GM12878 (cell line): ENCODE data around the gene GARNL3.

Source experiments
- BHLHE40 ChIP-seq, 2 experiments: fragments of 450-650 bp in 1 of 2; IDR thresholded peaks; 2 replicates each; pipeline ENCODE4 v1.6.1; 2011 to 2017; ENCODE audit warnings: low read depth in 2 of 2, borderline replicate concordance in 1 of 2, improper control_type of control experiment in 1 of 2, low read length in 1 of 2, mild to moderate bottlenecking in 1 of 2
- BRCA1 ChIP-seq: IDR thresholded peaks from 2 replicates; pipeline ENCODE4 v1.6.1; 2011; ENCODE audit warnings: low read depth, low read length, improper control_type of control experiment
- EZH2 ChIP-seq: IDR thresholded peaks from 2 replicates; pipeline ENCODE4 v1.6.1; 2012; ENCODE audit warnings: low read depth, mild to moderate bottlenecking, control low read depth, inconsistent platforms, low read length, borderline replicate concordance; ENCODE audit not compliant: control insufficient read depth
- RAD21 ChIP-seq: IDR thresholded peaks from 2 replicates; pipeline ENCODE4 v1.6.1; 2011; ENCODE audit warnings: mild to moderate bottlenecking, low read depth, low read length, moderate library complexity; ENCODE audit not compliant: insufficient read depth
- TF ChIP-seq, protein P1 (sequence below): fragments of 450-650 bp; IDR thresholded peaks from 2 replicates; pipeline ENCODE4 v1.6.1; 2018; ENCODE audit warnings: mild to moderate bottlenecking, low read depth, moderate library complexity; ENCODE audit not compliant: partially characterized antibody
- TF ChIP-seq, protein P2 (sequence below): IDR thresholded peaks from 2 replicates; pipeline ENCODE4 v1.6.1; 2011; ENCODE audit warnings: low read depth, low read length, improper control_type of control experiment, borderline replicate concordance
- TF ChIP-seq, protein P3 (sequence below): fragments of 150-350 bp; IDR thresholded peaks from 2 replicates; pipeline ENCODE4 v1.6.1; 2016; ENCODE audit warnings: low read depth, low read length

DNA sequence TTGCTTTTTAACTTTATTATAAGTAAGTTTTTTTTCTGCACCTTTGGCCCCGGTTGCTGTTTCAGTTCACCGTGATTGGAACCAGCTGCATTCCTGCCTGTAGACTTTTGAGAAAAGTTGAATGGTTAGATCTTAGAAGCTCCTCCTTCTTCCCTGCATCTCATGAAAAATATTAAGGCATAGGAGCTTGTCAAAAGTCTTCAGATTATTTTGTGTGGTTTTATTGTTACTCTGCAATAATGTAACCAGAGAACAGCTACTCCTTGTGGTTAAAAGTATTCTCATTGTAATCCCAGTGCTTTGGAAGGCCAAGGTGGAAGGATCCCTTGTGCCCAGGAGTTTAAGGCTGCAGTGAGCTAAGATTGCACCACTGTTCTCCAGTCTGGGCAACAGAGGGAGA, 129.1 kb downstream of the GARNL3 start:
- TF ChIP-seq, protein P1, sequence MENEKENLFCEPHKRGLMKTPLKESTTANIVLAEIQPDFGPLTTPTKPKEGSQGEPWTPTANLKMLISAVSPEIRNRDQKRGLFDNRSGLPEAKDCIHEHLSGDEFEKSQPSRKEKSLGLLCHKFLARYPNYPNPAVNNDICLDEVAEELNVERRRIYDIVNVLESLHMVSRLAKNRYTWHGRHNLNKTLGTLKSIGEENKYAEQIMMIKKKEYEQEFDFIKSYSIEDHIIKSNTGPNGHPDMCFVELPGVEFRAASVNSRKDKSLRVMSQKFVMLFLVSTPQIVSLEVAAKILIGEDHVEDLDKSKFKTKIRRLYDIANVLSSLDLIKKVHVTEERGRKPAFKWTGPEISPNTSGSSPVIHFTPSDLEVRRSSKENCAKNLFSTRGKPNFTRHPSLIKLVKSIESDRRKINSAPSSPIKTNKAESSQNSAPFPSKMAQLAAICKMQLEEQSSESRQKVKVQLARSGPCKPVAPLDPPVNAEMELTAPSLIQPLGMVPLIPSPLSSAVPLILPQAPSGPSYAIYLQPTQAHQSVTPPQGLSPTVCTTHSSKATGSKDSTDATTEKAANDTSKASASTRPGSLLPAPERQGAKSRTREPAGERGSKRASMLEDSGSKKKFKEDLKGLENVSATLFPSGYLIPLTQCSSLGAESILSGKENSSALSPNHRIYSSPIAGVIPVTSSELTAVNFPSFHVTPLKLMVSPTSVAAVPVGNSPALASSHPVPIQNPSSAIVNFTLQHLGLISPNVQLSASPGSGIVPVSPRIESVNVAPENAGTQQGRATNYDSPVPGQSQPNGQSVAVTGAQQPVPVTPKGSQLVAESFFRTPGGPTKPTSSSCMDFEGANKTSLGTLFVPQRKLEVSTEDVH, result no peak
- TF ChIP-seq EZH2 (no peak), RAD21 (no peak), BRCA1 (no peak), BHLHE40 (IDR thresholded peaks at IDR 0.05; ENCODE audit: borderline replicate concordance in 1 of 2, low read depth in 2 of 2, low read length in 1 of 2) (no peak)
- TF ChIP-seq, protein P2, sequence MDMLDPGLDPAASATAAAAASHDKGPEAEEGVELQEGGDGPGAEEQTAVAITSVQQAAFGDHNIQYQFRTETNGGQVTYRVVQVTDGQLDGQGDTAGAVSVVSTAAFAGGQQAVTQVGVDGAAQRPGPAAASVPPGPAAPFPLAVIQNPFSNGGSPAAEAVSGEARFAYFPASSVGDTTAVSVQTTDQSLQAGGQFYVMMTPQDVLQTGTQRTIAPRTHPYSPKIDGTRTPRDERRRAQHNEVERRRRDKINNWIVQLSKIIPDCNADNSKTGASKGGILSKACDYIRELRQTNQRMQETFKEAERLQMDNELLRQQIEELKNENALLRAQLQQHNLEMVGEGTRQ, result no peak
- TF ChIP-seq, protein P3, sequence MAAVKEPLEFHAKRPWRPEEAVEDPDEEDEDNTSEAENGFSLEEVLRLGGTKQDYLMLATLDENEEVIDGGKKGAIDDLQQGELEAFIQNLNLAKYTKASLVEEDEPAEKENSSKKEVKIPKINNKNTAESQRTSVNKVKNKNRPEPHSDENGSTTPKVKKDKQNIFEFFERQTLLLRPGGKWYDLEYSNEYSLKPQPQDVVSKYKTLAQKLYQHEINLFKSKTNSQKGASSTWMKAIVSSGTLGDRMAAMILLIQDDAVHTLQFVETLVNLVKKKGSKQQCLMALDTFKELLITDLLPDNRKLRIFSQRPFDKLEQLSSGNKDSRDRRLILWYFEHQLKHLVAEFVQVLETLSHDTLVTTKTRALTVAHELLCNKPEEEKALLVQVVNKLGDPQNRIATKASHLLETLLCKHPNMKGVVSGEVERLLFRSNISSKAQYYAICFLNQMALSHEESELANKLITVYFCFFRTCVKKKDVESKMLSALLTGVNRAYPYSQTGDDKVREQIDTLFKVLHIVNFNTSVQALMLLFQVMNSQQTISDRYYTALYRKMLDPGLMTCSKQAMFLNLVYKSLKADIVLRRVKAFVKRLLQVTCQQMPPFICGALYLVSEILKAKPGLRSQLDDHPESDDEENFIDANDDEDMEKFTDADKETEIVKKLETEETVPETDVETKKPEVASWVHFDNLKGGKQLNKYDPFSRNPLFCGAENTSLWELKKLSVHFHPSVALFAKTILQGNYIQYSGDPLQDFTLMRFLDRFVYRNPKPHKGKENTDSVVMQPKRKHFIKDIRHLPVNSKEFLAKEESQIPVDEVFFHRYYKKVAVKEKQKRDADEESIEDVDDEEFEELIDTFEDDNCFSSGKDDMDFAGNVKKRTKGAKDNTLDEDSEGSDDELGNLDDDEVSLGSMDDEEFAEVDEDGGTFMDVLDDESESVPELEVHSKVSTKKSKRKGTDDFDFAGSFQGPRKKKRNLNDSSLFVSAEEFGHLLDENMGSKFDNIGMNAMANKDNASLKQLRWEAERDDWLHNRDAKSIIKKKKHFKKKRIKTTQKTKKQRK, result no peak
